Stimulated activated CD4-positive, alpha-beta T cell treated with anti-CD3 and anti-CD28 coated beads, Interleukin-4, amount 100 ng/mL, for 1 hour (primary cell): Measurements from ENCODE around the gene KCNMA1.

ENCODE experiments used
- DNase-seq: peaks from one replicate; pipeline ENCODE4 v3.0.0-alpha.2; 2020

Gene KCNMA1

DNA sequence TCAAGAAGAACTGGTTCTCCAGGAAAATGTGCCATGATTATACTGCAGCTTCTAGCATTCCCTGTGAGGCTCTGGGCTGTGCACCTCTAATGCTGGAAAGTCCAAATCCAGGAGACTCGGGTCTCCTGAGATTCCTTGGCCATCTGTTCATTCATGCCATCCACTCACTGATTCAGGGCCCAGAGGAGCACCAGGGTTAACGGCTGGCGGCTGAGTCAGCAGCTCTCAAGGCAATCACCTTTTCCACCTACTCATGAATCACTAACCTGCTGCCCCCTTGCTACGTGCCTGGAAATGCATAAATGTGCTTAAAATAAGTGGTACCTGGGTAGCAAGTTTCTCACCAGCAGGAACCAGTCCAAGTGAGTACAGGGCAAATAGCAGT is 132.7 kb downstream of the KCNMA1 start:
- no peak for DNase-seq

- DNase-seq: no peak
These were observed 133.3 kb downstream of the KCNMA1 start for GRCh38 chr10:77504196-77504872.

DNA sequence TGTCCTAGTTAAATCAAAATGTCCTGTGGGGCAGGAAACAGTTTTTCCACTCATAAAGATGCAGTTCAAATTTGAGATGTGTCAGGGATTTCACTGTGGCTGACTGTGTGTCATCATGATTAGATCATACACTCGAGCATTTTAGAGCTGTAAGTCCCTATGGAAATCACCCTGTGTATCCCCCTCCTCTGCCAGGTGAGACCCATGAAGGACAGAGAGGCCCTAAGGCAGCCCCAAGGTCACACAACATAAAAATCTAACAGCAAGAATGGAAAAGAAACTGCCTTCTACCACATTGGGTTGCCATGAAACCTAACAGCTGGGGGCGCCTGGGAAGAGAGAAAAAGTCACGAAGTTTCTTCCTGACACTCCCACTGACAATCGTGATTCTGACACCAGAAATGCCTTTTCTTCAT is 135.8 kb downstream of the KCNMA1 start:
- no peak for DNase-seq

DNA sequence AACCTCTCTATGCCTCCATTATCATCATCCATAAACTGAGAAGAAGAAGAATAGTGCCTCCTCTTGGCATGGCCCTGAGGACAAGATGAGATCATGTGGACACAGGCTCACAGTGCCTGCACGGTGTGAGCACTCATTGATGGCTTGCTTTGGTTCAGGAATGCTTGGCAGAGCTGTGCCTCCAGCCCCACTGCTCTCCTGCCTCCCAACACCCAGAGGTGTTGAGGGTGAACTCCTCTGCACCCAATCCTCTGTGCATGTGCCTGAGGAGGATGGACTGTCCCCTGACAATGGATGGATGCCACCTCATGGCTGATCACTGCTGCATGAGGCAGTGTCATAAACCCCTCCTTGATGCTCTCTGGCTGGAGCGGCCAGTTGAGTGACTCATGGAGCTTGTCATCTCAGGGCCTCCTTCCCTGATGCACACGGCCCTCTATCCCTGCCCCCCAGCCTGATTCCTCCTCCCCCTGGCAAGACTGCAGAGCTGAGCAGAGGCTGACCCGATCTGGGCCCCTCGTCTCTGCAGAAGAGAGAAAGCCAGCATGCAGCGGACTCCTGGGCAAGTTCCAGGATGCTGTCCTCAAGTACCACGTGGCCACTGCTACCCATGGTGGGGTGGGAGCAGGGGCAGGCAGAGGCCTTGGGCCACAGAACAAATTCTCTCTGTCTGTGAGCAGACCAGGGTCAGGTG is 136.3 kb downstream of the KCNMA1 start:
- DNase-seq: no peak

GRCh38 chr10:77500754-77501151 is 136.9 kb downstream of the KCNMA1 start:
- DNase-seq: no peak

DNA sequence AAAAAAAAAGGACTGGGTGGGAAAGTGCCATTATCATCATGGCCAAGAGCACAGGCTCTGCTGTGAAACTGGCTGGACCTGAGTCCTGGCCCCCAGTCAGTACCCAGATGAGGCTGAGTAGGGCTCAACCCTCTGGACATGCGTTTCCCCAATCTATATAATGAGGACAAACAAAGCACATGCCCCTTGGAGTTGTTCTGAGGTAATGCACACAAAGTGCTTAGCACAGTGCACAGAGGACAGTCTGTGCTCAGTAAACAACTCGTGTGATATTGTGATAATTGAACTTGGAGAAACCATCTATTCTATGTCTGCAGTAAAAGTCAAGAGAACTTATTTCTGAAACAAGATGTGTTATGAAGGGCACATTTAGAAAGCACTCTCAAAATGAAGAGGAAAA is 138.8 kb downstream of the KCNMA1 start:
- DNase-seq: no peak

GRCh38 chr10:77498210-77498609 is 139.4 kb downstream of the KCNMA1 start:
- no peak for DNase-seq

DNA sequence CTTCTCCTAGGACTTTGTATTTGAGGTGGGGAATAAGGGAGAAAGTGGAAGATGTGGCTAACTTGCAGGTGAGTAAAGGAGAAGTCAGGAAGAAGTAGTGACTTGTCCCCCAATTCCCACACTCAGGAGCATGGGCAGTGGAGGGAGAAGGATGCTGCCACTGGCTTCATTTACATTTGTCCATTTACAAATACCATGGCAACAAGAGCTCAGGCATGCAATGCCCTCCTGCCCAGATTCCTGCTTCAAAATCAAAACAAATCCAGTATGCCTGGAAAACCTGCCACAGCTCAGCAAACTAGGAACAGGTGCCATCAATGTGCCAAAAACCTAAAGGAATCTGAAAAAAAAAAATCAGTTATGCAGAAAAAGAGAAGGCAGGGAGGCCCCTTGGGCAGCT is 139.9 kb downstream of the KCNMA1 start:
- DNase-seq: no peak

- no peak for DNase-seq
These were observed 140.6 kb downstream of the KCNMA1 start for GRCh38 chr10:77496941-77497420.

GRCh38 chr10:77494756-77495541 is 142.7 kb downstream of the KCNMA1 start:
- no peak for DNase-seq

GRCh38 chr10:77494327-77494726 is 143.3 kb downstream of the KCNMA1 start:
- no peak for DNase-seq

- no peak for DNase-seq
These were observed 143.8 kb downstream of the KCNMA1 start for GRCh38 chr10:77493851-77494261.

- DNase-seq: no peak
These were observed 144.3 kb downstream of the KCNMA1 start for GRCh38 chr10:77493239-77493806.

- no peak for DNase-seq
These were observed 145.1 kb downstream of the KCNMA1 start for GRCh38 chr10:77492368-77492994.

- no peak for DNase-seq
These were observed 146.9 kb downstream of the KCNMA1 start for GRCh38 chr10:77490534-77491314.

GRCh38 chr10:77486517-77486916 is 151.1 kb downstream of the KCNMA1 start:
- no peak for DNase-seq

- no peak for DNase-seq
These were observed 151.8 kb downstream of the KCNMA1 start for GRCh38 chr10:77485847-77486246.

GRCh38 chr10:77482072-77482471 is 155.5 kb downstream of the KCNMA1 start:
- DNase-seq: no peak

GRCh38 chr10:77479586-77479985 is 158.0 kb downstream of the KCNMA1 start:
- no peak for DNase-seq

GRCh38 chr10:77478962-77479359 is 158.6 kb downstream of the KCNMA1 start:
- DNase-seq: no peak

GRCh38 chr10:77478247-77478961 is 159.2 kb downstream of the KCNMA1 start:
- DNase-seq: no peak
